K562 (cell line): ENCODE data around the gene MYCL.

Experiments
- CREB1 ChIP-seq, 2 experiments: sonication (generic) in 1 of 2; formaldehyde crosslinking in 1 of 2; IDR thresholded peaks; 2 replicates each; pipeline versions ENCODE4 v1.6.1 to v1.8.0; 2012 to 2022; ENCODE audit warnings: inconsistent platforms in 1 of 2, mild to moderate bottlenecking in 1 of 2, missing genetic modification reagents in 1 of 2, moderate library complexity in 1 of 2
- ELK1 ChIP-seq: sonication (generic); formaldehyde crosslinking; IDR thresholded peaks from 2 replicates; pipeline ENCODE4 v1.8.1; 2022; ENCODE audit warnings: missing genetic modification reagents
- FOXA1 ChIP-seq: fragments of 450-650 bp; IDR thresholded peaks from 2 replicates; pipeline ENCODE4 v1.6.1; 2016; ENCODE audit warnings: mild to moderate bottlenecking, borderline replicate concordance
- HBP1 ChIP-seq: fragments of 450-650 bp; formaldehyde crosslinking; IDR thresholded peaks from 2 replicates; pipeline ENCODE4 v1.4.0; 2022; ENCODE audit warnings: missing genetic modification characterization
- IRF2 ChIP-seq: sonication (generic); formaldehyde crosslinking; IDR thresholded peaks from 2 replicates; pipeline ENCODE4 v1.8.1; 2022; ENCODE audit warnings: mild to moderate bottlenecking, missing genetic modification reagents
- LEF1 ChIP-seq: fragments of 450-650 bp; IDR thresholded peaks from 2 replicates; pipeline ENCODE4 v1.6.1; 2016; ENCODE audit warnings: mild to moderate bottlenecking
- MYC ChIP-seq, 2 experiments: fragments of 250-450 bp in 1 of 2; sonication (Bioruptor Pico) in 1 of 2; IDR thresholded peaks; 2 replicates each; pipeline versions ENCODE4 v1.5.1 to v1.6.1; 2012 to 2021; ENCODE audit warnings: low read depth in 2 of 2, borderline replicate concordance in 1 of 2, improper control_type of control experiment in 1 of 2, low read length in 1 of 2, mild to moderate bottlenecking in 1 of 2, moderate library complexity in 1 of 2
- MYNN ChIP-seq, 2 experiments: sonication (generic); formaldehyde crosslinking in 1 of 2; IDR thresholded peaks; 2 replicates each; pipeline versions ENCODE4 v1.5.0 to v1.6.1; 2016 to 2020; ENCODE audit warnings: antibody characterized with exemption in 1 of 2, missing genetic modification reagents in 1 of 2

- no peak for TF ChIP-seq MYC (IDR thresholded peaks at IDR 0.05; ENCODE audit: low read depth, low read length)
- no peak for TF ChIP-seq MYC (CRISPR knock-in tag; IDR thresholded peaks at IDR 0.05; ENCODE audit: borderline replicate concordance, low read depth)
- TF ChIP-seq ELK1 (CRISPR knock-in tag) = no peak
- TF ChIP-seq HBP1 (CRISPR knock-in tag) = no peak
- TF ChIP-seq LEF1 = no peak
- no peak for TF ChIP-seq MYNN (IDR thresholded peaks at IDR 0.05)
- TF ChIP-seq MYNN (CRISPR knock-in tag; IDR thresholded peaks at IDR 0.05) = no peak
- TF ChIP-seq FOXA1 = no peak
- no peak for TF ChIP-seq IRF2 (CRISPR knock-in tag)
- no peak for TF ChIP-seq CREB1 (IDR thresholded peaks at IDR 0.05)
- no peak for TF ChIP-seq CREB1 (CRISPR knock-in tag; IDR thresholded peaks at IDR 0.05)
These were observed 25.8 kb upstream of the MYCL start for GRCh38 chr1:39927538-39927937.
